K562 (cell line): ENCODE results near the gene PRRC2C. TPM values are rescaled to one million over a fixed set of nuclear protein-coding genes. Genes with fewer than 3 reads are reported as not detected.

Experiments
- ARID1B ChIP-seq: fragments of 450-650 bp; IDR thresholded peaks from 2 replicates; pipeline ENCODE4 v1.6.1; 2016; ENCODE audit warnings: antibody characterized with exemption, mild to moderate bottlenecking, inconsistent platforms
- BHLHE40 ChIP-seq: IDR thresholded peaks from 2 replicates; pipeline ENCODE4 v1.6.1; 2011; ENCODE audit warnings: low read length, improper control_type of control experiment
- DPF2 ChIP-seq: fragments of 450-650 bp; IDR thresholded peaks from 2 replicates; pipeline ENCODE4 v1.6.1; 2016
- FOXK2 ChIP-seq, 2 experiments: fragments of 450-650 bp; IDR thresholded peaks in 1 of 2; conservative IDR thresholded peaks in 1 of 2; 2 replicates each; pipeline ENCODE4 v1.6.1; 2016; ENCODE audit warnings: low read depth in 2 of 2, mild to moderate bottlenecking in 1 of 2
- HLTF ChIP-seq: fragments of 450-650 bp; IDR thresholded peaks from 2 replicates; pipeline ENCODE4 v1.6.1; 2016
- JUND ChIP-seq, 2 experiments: IDR thresholded peaks; 2 replicates in 1 of 2; 3 replicates in 1 of 2; pipeline ENCODE4 v1.6.1; 2011; ENCODE audit warnings: borderline replicate concordance in 2 of 2, low read depth in 2 of 2, low read length in 2 of 2, improper control_type of control experiment in 1 of 2, missing biosample characterization in 1 of 2, missing genetic modification characterization in 1 of 2, missing genetic modification reagents in 1 of 2
- MTA3 ChIP-seq: fragments of 450-650 bp; formaldehyde crosslinking; IDR thresholded peaks from 2 replicates; pipeline ENCODE4 v1.6.1; 2017; ENCODE audit warnings: mild to moderate bottlenecking, borderline replicate concordance
- MXI1 ChIP-seq: IDR thresholded peaks from 2 replicates; pipeline ENCODE4 v1.6.1; 2011; ENCODE audit warnings: low read depth, mild to moderate bottlenecking, improper control_type of control experiment, low read length
- POLR2A ChIP-seq: fragments of 450-650 bp; conservative IDR thresholded peaks from 2 replicates; pipeline ENCODE4 v1.6.1; 2016
- RBM14 ChIP-seq: fragments of 200-400 bp; formaldehyde crosslinking; IDR thresholded peaks from 2 replicates; pipeline ENCODE4 v1.6.1; 2018; ENCODE audit warnings: low read depth, mild to moderate bottlenecking, low read length, moderate library complexity, borderline replicate concordance; ENCODE audit not compliant: insufficient read depth
- RHOXF2B ChIP-seq: fragments of 250-450 bp; sonication (Bioruptor Pico); conservative IDR thresholded peaks from 2 replicates; pipeline ENCODE4 v1.5.1; 2021
- SPI1 ChIP-seq: IDR thresholded peaks from 2 replicates; pipeline ENCODE4 v1.6.1; 2011; ENCODE audit warnings: low read depth, low read length, control low read depth, borderline replicate concordance
- STAG1 ChIP-seq: sonication (generic); formaldehyde crosslinking; IDR thresholded peaks from 2 replicates; pipeline ENCODE4 v1.5.0; 2020; ENCODE audit warnings: missing genetic modification reagents, borderline replicate concordance
- U2AF2 ChIP-seq: fragments of 200-400 bp; formaldehyde crosslinking; optimal IDR thresholded peaks from 2 replicates; pipeline ENCODE3; 2017; ENCODE audit warnings: low read depth, mild to moderate bottlenecking, low read length
- ZBTB34 ChIP-seq: fragments of 250-450 bp; sonication (Bioruptor Pico); IDR thresholded peaks from 2 replicates; pipeline ENCODE4 v1.8.0; 2021; ENCODE audit warnings: mild to moderate bottlenecking, moderate library complexity
- ZNF165 ChIP-seq: fragments of 250-450 bp; sonication (Bioruptor Pico); IDR thresholded peaks from 2 replicates; pipeline ENCODE4 v1.4.0; 2020; ENCODE audit warnings: borderline replicate concordance
- ZNF740 ChIP-seq, 3 experiments: fragments of 200-800 bp in 1 of 3; sonication (Bioruptor generic) in 1 of 3; sonication (generic) in 1 of 3; formaldehyde crosslinking in 1 of 3; IDR thresholded peaks; 2 replicates each; pipeline versions ENCODE4 v1.6.1 to v1.8.0; 2016 to 2022; ENCODE audit warnings: mild to moderate bottlenecking in 2 of 3, missing compliant biosample characterization in 2 of 3, missing genetic modification characterization in 2 of 3, missing genetic modification reagents in 1 of 3
- ZZZ3 ChIP-seq: fragments of 450-650 bp; IDR thresholded peaks from 2 replicates; pipeline ENCODE4 v1.6.1; 2016; ENCODE audit warnings: antibody characterized with exemption, mild to moderate bottlenecking, moderate library complexity
- polyA plus RNA-seq, 8 experiments: library from polyadenylated mRNA; depleted of rRNA in 4 of 8; stranded (reverse) in 5 of 8; unstranded in 3 of 8; fragments of >200 nt; fragmentation: Nextera tagmentation in 2 of 8; fragmentation: Illumina TruSeq in 1 of 8; extraction: Ambion mirVana in 2 of 8; extraction: Trizol in 1 of 8; gene quantifications; 2 replicates each; pipeline versions ENCODE4 v1.2.1 to v1.2.3, GENCODE V29; 2011 to 2014; ENCODE audit warnings: inconsistent platforms in 1 of 8, missing spikeins in 1 of 8
- total RNA-seq, 7 experiments: library from RNA; depleted of rRNA in 6 of 7; stranded (reverse); fragments of >200 nt in 6 of 7; fragmentation: Illumina TruSeq in 2 of 7; extraction: Trizol in 2 of 7; gene quantifications; 2 replicates each; pipeline versions ENCODE4 v1.2.1 to v1.2.3, GENCODE V29; 2011 to 2021; ENCODE audit warnings: low replicate concordance in 1 of 7
- TF ChIP-seq, protein P1 (sequence below): sonication (generic); formaldehyde crosslinking; IDR thresholded peaks from 2 replicates; pipeline ENCODE4 v1.8.1; 2023; ENCODE audit warnings: mild to moderate bottlenecking, missing genetic modification reagents

PRRC2C gene
- total and polyA plus RNA-seq, 9 of the 15 experiments (the other 6 are each of a cell fraction or from before 2014, with no cell fraction given), result 61.9 to 237 (median 105) TPM

GRCh38 chr1:171485375-171486047 lies at the start of gene PRRC2C (continued):
- TF ChIP-seq STAG1 (CRISPR knock-in tag) (no peak), RHOXF2B (CRISPR knock-in tag) (no peak), ZNF165 (CRISPR knock-in tag) (peak; percentile 66; the same call in 1 of the 2 replicates), SPI1 (0 out of 2 replicates have a peak, but pooled peaks have one; percentile 9), ARID1B (no peak; the same call in 1 of the 2 replicates), POLR2A (peak; percentile 95), FOXK2 (conservative IDR thresholded peaks at IDR 0.05 in 1 of 2, IDR thresholded peaks at IDR 0.05 in 1 of 2; ENCODE audit: low read depth in 2 of 2) (peak in 1 of 2 experiments; percentile 71), JUND (IDR thresholded peaks at IDR 0.05; ENCODE audit: borderline replicate concordance, low read depth, low read length) (peak; percentile 69), JUND (tag; IDR thresholded peaks at IDR 0.05; ENCODE audit: borderline replicate concordance, low read depth, low read length) (peak; percentile 56; the same call in 1 of the 3 replicates), ZZZ3 (0 out of 2 replicates have a peak, but pooled peaks have one; percentile 52), HLTF (peak; percentile 69; the same call in 1 of the 2 replicates), MTA3 (peak; percentile 80; the same call in 1 of the 2 replicates), ZBTB34 (CRISPR knock-in tag) (no peak), U2AF2 (no peak), MXI1 (no peak), RBM14 (no peak), DPF2 (no peak), ZNF740 (CRISPR knock-in tag; IDR thresholded peaks at IDR 0.05) (0 out of 2 replicates have a peak, but pooled peaks have one; percentile 20), ZNF740 (tag; IDR thresholded peaks at IDR 0.05) (peak in 1 of 2 experiments; percentile 65; a peak in 1 of 4 replicates), BHLHE40 (peak; percentile 100)
- TF ChIP-seq, protein P1, sequence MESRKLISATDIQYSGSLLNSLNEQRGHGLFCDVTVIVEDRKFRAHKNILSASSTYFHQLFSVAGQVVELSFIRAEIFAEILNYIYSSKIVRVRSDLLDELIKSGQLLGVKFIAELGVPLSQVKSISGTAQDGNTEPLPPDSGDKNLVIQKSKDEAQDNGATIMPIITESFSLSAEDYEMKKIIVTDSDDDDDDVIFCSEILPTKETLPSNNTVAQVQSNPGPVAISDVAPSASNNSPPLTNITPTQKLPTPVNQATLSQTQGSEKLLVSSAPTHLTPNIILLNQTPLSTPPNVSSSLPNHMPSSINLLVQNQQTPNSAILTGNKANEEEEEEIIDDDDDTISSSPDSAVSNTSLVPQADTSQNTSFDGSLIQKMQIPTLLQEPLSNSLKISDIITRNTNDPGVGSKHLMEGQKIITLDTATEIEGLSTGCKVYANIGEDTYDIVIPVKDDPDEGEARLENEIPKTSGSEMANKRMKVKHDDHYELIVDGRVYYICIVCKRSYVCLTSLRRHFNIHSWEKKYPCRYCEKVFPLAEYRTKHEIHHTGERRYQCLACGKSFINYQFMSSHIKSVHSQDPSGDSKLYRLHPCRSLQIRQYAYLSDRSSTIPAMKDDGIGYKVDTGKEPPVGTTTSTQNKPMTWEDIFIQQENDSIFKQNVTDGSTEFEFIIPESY (CRISPR knock-in tag), result peak; percentile 63; the same call in 1 of the 2 replicates
